Smooth muscle cell (in vitro differentiated cells): ENCODE measurements around the gene RGR. TPM values are rescaled to one million over a fixed set of nuclear protein-coding genes. Genes with fewer than 3 reads are reported as not detected.
"Not testable (repeated sequence)": the region's sequence is repeated elsewhere in the genome, so short reads cannot be mapped to it uniquely, and the experiment has no call there.

Source experiments
- DNase-seq: peaks from one replicate; lab custom pipeline; 2025; ENCODE audit not compliant: unreplicated experiment; lab: John Stamatoyannopoulos, UW
- H2AFZ ChIP-seq: fragments of 200-600 bp; sonication (generic); 2 replicates; pipeline ENCODE4 v1.6.0; 2016; ENCODE audit warnings: antibody characterized with exemption, low read depth, mild to moderate bottlenecking
- H3F3A ChIP-seq: fragments of 200-600 bp; sonication (generic); 2 replicates; pipeline ENCODE4 v1.6.0; 2017; ENCODE audit warnings: antibody characterized with exemption, low read depth
- H3K27ac ChIP-seq: fragments of 200-600 bp; sonication (generic); 2 replicates; pipeline ENCODE4 v1.5.1; 2016; ENCODE audit warnings: low read depth, mild to moderate bottlenecking
- H3K27me3 ChIP-seq: fragments of 200-600 bp; sonication (generic); 2 replicates; pipeline ENCODE4 v1.6.1; 2016; ENCODE audit warnings: low read depth, mild to moderate bottlenecking
- H3K36me3 ChIP-seq: fragments of 200-600 bp; sonication (generic); 2 replicates; pipeline ENCODE4 v1.5.1; 2016; ENCODE audit warnings: low read depth
- H3K4me1 ChIP-seq: fragments of 200-600 bp; sonication (generic); 2 replicates; pipeline ENCODE4 v1.5.1; 2016; ENCODE audit warnings: low read depth
- H3K4me2 ChIP-seq: fragments of 200-600 bp; sonication (generic); 2 replicates; pipeline ENCODE4 v1.6.0; 2016; ENCODE audit warnings: mild to moderate bottlenecking
- H3K4me3 ChIP-seq: fragments of 200-600 bp; sonication (generic); 2 replicates; pipeline ENCODE4 v1.5.1; 2016; ENCODE audit warnings: mild to moderate bottlenecking
- H3K79me2 ChIP-seq: fragments of 200-600 bp; sonication (generic); 2 replicates; pipeline ENCODE4 v1.6.0; 2016; ENCODE audit warnings: low read depth, mild to moderate bottlenecking
- H3K9ac ChIP-seq: fragments of 200-600 bp; sonication (generic); 2 replicates; pipeline ENCODE4 v1.6.0; 2016; ENCODE audit warnings: low read depth
- H3K9me3 ChIP-seq: fragments of 200-600 bp; sonication (generic); replicated peaks from 2 replicates; pipeline ENCODE4 v1.5.1; 2016; ENCODE audit warnings: low read depth
- H4K20me1 ChIP-seq: fragments of 200-600 bp; sonication (generic); 2 replicates; pipeline ENCODE4 v1.6.0; 2016; ENCODE audit warnings: low read depth
- WGBS: methylation state at CpG from one replicate; pipeline ENCODE4 v1.1.7; 2016; ENCODE audit warnings: low lambda C conversion rate; 5-methylcytosine and 5-hydroxymethylcytosine counted together
- polyA plus RNA-seq: library from polyadenylated mRNA; unstranded; fragments of >200 nt; fragmentation: Nextera tagmentation; extraction: Ambion mirVana; gene quantifications from 2 replicates; pipeline ENCODE4 v1.2.1, GENCODE V29; 2016
- total RNA-seq: library from RNA; depleted of rRNA; stranded (reverse); fragments of >200 nt; gene quantifications from 2 replicates; pipeline ENCODE4 v1.2.3, GENCODE V29; 2014
- TF ChIP-seq, protein P1 (sequence below): fragments of 200-600 bp; sonication (generic); IDR thresholded peaks from 2 replicates; pipeline ENCODE4 v1.5.1; 2017; ENCODE audit warnings: borderline replicate concordance, mild to moderate bottlenecking, antibody characterized with exemption; ENCODE audit not compliant: insufficient read depth, poor library complexity, severe bottlenecking

RGR gene
- total and polyA plus RNA-seq, 2 experiments from 2014 or later, result not detected

DNA sequence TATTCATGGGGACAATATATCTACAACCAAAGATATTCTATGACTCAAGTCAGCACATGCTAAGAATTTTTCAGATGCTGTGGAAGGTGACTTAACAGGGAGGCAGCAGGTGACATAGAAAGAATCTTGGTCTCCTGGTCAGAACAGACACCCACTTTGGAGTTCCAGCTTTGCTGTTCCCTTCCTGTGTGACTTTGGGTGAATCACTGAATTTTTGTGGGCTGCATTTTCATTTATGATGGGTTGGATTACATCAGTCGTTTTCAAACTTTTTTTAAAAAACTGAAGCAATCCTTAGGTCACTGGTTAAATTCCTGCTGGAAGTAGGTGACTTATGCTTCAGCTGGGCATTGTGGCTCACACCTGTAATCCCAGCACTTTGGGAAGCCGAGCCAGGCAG is 24.9 kb downstream of the RGR start:
- Histone ChIP-seq H3K9ac (no peak overlapping the region), H4K20me1 (no peaks in the 10 kb centered on the region), H3K4me1 (no peaks in the 10 kb centered on the region), H3K36me3 (no peaks in the 10 kb centered on the region), H3F3A (no peaks in the 10 kb centered on the region), H3K4me2 (no peak overlapping the region), H3K4me3 (no peak overlapping the region), H3K79me2 (no peaks in the 10 kb centered on the region), H3K9me3 (no peaks in the 10 kb centered on the region), H2AFZ (no peak overlapping the region), H3K27me3 (no peaks in the 10 kb centered on the region), H3K27ac (peak overlapping the region; percentile 35)
- no peak for DNase-seq
- TF ChIP-seq, protein P1, sequence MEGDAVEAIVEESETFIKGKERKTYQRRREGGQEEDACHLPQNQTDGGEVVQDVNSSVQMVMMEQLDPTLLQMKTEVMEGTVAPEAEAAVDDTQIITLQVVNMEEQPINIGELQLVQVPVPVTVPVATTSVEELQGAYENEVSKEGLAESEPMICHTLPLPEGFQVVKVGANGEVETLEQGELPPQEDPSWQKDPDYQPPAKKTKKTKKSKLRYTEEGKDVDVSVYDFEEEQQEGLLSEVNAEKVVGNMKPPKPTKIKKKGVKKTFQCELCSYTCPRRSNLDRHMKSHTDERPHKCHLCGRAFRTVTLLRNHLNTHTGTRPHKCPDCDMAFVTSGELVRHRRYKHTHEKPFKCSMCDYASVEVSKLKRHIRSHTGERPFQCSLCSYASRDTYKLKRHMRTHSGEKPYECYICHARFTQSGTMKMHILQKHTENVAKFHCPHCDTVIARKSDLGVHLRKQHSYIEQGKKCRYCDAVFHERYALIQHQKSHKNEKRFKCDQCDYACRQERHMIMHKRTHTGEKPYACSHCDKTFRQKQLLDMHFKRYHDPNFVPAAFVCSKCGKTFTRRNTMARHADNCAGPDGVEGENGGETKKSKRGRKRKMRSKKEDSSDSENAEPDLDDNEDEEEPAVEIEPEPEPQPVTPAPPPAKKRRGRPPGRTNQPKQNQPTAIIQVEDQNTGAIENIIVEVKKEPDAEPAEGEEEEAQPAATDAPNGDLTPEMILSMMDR, result no peak
- WGBS, result 42% methylated on average over 2 of the region's 2 CpGs

DNA sequence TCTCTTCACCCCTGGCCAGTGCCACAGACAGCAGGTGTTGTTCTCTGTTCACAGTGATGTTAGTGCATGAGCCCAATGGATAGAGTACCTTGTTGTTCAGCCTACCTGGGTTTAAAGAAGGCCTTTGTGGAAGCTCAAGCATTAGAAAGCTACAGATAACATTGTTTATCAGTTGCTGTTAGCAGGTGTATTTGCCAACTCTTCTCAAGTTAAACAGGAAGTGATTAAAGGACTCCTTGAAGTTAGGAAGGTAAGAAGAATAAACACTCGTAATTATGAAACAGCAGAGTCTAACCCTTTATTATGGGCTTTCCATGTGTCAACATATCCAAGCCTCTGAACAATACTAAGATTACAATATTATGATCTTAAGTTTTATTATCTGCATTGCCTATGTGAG is 25.9 kb downstream of the RGR start:
- no peaks in the 10 kb centered on the region for H3F3A ChIP-seq
- H3K27me3 ChIP-seq, result no peaks in the 10 kb centered on the region
- H3K4me3 ChIP-seq, result no peak overlapping the region
- no peaks in the 10 kb centered on the region for H3K36me3 ChIP-seq
- no peak overlapping the region for H3K4me2 ChIP-seq
- no peak overlapping the region for H2AFZ ChIP-seq
- H3K9me3 ChIP-seq, result no peaks in the 10 kb centered on the region
- WGBS, result 87% methylated on average over 1 of the region's 1 CpG
- no peak overlapping the region for H3K27ac ChIP-seq
- TF ChIP-seq, protein P1, result no peak
- no peak for DNase-seq
- no peaks in the 10 kb centered on the region for H4K20me1 ChIP-seq
- H3K9ac ChIP-seq, result no peak overlapping the region
- H3K4me1 ChIP-seq, result no peaks in the 10 kb centered on the region
- H3K79me2 ChIP-seq, result no peaks in the 10 kb centered on the region

DNA sequence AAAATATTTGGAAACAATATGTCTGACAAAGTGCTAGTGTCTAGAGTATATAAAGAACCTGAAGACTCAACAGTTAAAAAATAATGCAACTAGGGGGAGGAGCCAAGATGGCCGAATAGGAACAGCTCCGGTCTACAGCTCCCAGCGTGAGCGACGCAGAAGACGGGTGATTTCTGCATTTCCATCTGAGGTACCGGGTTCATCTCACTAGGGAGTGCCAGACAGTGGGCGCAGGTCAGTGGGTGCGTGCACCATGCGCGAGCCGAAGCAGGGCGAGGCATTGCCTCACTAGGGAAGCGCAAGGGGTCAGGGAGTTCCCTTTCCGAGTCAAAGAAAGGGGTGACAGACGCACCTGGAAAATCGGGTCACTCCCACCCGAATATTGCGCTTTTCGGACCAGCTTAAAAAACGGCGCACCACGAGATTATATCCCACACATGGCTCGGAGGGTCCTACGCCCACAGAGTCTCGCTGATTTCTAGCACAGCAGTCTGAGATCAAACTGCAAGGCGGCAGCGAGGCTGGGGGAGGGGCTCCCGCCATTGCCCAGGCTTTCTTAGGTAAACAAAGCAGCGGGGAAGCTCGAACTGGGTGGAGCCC is 35.1 kb downstream of the RGR start:
- not testable (repeated sequence) for H3K79me2 ChIP-seq
- WGBS, result 34% methylated on average over 28 of the region's 31 CpGs

DNA sequence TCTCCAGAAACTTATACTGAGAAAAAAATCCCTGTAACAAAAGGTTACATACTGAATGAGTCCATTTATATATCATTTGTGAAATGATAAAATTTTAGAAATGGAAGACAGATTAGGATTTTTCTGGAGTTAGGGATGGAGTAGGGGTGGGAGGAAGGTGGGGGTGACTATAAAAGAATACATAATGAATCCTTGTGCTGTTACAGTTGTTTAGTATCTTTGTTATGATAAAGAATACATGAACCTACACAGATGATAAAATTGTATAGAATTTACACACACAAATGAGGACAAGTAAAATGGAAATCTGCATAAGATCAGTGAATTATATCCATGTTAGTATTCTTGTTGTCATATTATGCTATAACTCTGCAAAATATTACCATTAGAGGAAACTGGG is 41.8 kb downstream of the RGR start:
- Histone ChIP-seq H3K27me3 (no peaks in the 10 kb centered on the region), H3K79me2 (no peaks in the 10 kb centered on the region), H3K36me3 (no peaks in the 10 kb centered on the region), H3F3A (no peaks in the 10 kb centered on the region), H3K4me3 (no peak overlapping the region), H3K4me1 (no peaks in the 10 kb centered on the region), H3K9ac (no peak overlapping the region), H3K9me3 (no peaks in the 10 kb centered on the region), H4K20me1 (no peaks in the 10 kb centered on the region), H3K4me2 (no peak overlapping the region), H2AFZ (no peak overlapping the region), H3K27ac (no peak overlapping the region)
- TF ChIP-seq, protein P1, result no peak
- DNase-seq, result no peak

More for the DNA sequence above, 35.1 kb downstream of the RGR start:
- peak overlapping the region; percentile 40 for H3K4me3 ChIP-seq
- H2AFZ ChIP-seq, H3F3A ChIP-seq, H3K4me1 ChIP-seq, H3K36me3 ChIP-seq, H3K9me3 ChIP-seq, H3K9ac ChIP-seq, H4K20me1 ChIP-seq, H3K27ac ChIP-seq, DNase-seq, H3K27me3 ChIP-seq: not testable (repeated sequence)
- H3K4me2 ChIP-seq, result peak overlapping the region; percentile 36
